Left ventricle myocardium inferior (tissue), 1 donor: ENCODE measurements around the gene EBLN2. TPM values are rescaled to one million over a fixed set of nuclear protein-coding genes. Genes with fewer than 3 reads are reported as not detected.

Experiments used
- DNase-seq: peaks from one replicate; pipeline ENCODE4 v3.0.0-alpha.2; 2020
- H3K27ac ChIP-seq: fragments of 200-600 bp; replicated peaks from 2 replicates; pipeline ENCODE4 v1.8.0; 2021
- H3K27me3 ChIP-seq: fragments of 200-600 bp; 2 replicates; pipeline ENCODE4 v1.8.0; 2021; ENCODE audit warnings: low read depth
- H3K36me3 ChIP-seq: fragments of 200-600 bp; 2 replicates; pipeline ENCODE4 v1.8.0; 2021
- H3K4me1 ChIP-seq: fragments of 200-600 bp; 2 replicates; pipeline ENCODE4 v1.8.0; 2021
- H3K4me3 ChIP-seq: fragments of 200-600 bp; 2 replicates; pipeline ENCODE4 v1.8.0; 2021; ENCODE audit warnings: mild to moderate bottlenecking, moderate library complexity
- H3K9me3 ChIP-seq: fragments of 200-600 bp; replicated peaks from 2 replicates; pipeline ENCODE4 v1.8.0; 2021
- CTCF ChIP-seq: fragments of 200-600 bp; IDR thresholded peaks from 2 replicates; pipeline ENCODE4 v1.8.0; 2021; ENCODE audit warnings: antibody characterized with exemption, mild to moderate bottlenecking, borderline replicate concordance
- intact Hi-C: fragments of 100-400 bp; cut with micrococcal nuclease; formaldehyde crosslinking; loops from one replicate; pipeline ENCODE4 v1.11.0; 2022
- total RNA-seq: library from RNA; stranded (reverse); fragmentation: NEBNext Ultra II Directional; extraction: Animal tissue kit (Norgen Biotek cat#: 25700); gene quantifications from one replicate; pipeline ENCODE4 v1.2.1, GENCODE V29; 2021
- donor health status: DM: no; HTN: yes; CAD: no; lungs with severe emphysema.

EBLN2 gene
- total RNA-seq, 1 donor from 2014 or later, result 0.99 TPM

- Histone ChIP-seq H3K9me3 (no peaks in the 10 kb centered on the region), H3K4me1 (peaks cover 94% of the 10 kb centered on the region), H3K27me3 (no peaks in the 10 kb centered on the region), H3K36me3 (no peaks in the 10 kb centered on the region), H3K27ac (no peak overlapping the region), H3K4me3 (no peak overlapping the region)
- no peak for TF ChIP-seq CTCF
- no peak for DNase-seq
- intact Hi-C loops, result no loop called here
These were observed 35.2 kb upstream of the EBLN2 start for GRCh38 chr3:73026111-73026759.

DNA sequence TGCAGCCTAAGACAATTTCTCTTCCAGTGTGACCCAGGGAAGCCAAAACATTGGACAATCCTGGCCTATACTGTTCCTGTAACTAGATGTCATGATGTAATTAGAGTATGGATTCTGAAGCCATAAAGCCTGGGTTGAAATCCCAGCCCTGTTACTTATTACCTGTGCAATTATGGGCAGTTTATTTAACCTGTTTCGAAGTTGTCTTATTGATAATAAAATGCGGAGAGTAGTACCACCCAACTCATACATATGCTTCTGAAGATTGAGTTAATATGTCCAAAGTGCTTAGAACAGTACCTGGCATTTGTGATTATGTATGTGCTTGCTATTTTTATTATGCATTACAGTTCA lies 34.7 kb upstream of the EBLN2 start:
- Histone ChIP-seq H3K27me3 (no peaks in the 10 kb centered on the region), H3K4me3 (no peak overlapping the region), H3K27ac (no peak overlapping the region), H3K4me1 (peaks cover 94% of the 10 kb centered on the region), H3K36me3 (no peaks in the 10 kb centered on the region), H3K9me3 (no peaks in the 10 kb centered on the region)
- intact Hi-C loops, result no loop called here
- no peak for TF ChIP-seq CTCF
- no peak for DNase-seq

- Histone ChIP-seq H3K4me3 (no peak overlapping the region), H3K9me3 (no peaks in the 10 kb centered on the region), H3K27me3 (no peaks in the 10 kb centered on the region), H3K36me3 (no peaks in the 10 kb centered on the region), H3K27ac (no peak overlapping the region), H3K4me1 (peaks cover 94% of the 10 kb centered on the region)
- TF ChIP-seq CTCF, result no peak
- intact Hi-C loops, result no loop called here
- no peak for DNase-seq
These were observed 32.7 kb upstream of the EBLN2 start for GRCh38 chr3:73028803-73029202.

DNA sequence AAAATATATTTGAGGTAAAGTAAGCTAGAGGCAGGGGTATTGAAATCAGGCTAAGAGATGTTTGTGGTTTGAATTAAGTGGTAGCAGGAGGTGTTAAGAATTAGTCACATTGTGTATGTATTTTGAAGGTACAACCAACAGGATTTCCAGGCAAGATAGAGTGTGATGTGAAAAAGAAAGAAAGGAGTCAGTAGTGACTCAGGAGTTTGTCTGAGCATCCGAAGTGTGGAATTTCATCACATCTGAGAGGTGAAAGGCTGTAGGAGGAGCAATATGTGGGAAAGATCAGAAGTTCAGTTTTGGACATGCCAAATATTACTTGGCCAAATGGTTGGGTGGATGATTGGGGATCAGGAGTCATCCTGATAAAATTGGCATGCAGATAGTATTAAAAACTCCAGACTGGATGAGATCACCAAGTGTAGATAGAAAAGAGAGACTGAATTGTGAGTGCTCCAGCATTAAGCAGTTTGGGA lies 32.1 kb upstream of the EBLN2 start:
- peaks cover 94% of the 10 kb centered on the region for H3K4me1 ChIP-seq
- no peaks in the 10 kb centered on the region for H3K27me3 ChIP-seq
- H3K27ac ChIP-seq, result peak overlapping the region; percentile 24
- no peaks in the 10 kb centered on the region for H3K9me3 ChIP-seq
- H3K36me3 ChIP-seq, result no peaks in the 10 kb centered on the region
- intact Hi-C loops, result no loop called here
- no peak for DNase-seq
- no peak for TF ChIP-seq CTCF
- H3K4me3 ChIP-seq, result no peak overlapping the region

DNA sequence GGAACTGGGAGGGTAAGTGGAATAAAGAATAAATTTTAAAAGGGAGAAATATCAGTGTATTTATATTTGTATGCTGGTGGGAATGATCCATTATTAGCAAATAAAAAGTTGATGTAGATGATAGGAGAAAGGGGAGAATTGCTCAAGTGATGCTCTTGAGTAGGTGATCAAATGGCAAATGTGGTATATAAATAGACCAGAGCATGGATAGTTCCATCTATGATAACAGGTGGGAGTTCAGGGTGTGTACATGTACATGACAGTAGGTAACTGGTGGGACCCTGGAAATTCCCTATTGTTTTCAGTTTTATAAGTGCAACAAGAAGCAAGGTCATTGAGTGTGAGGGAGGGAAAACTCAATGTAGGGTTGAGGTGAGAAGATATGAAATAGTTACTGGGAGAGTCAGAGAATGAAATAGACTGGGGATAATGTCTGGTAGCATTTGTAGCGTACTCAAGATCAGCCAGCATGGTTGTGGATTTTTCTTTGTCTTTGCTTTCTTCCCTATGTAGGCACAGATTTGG lies 31.3 kb upstream of the EBLN2 start:
- Histone ChIP-seq H3K9me3 (no peaks in the 10 kb centered on the region), H3K27ac (peak overlapping the region; percentile 24), H3K4me1 (peaks cover 94% of the 10 kb centered on the region), H3K36me3 (no peaks in the 10 kb centered on the region), H3K27me3 (no peaks in the 10 kb centered on the region), H3K4me3 (no peak overlapping the region)
- DNase-seq, result no peak
- no peak for TF ChIP-seq CTCF
- intact Hi-C loops, result no loop called here
